Epithelial cell of esophagus (primary cell): ENCODE measurements around the gene DBI.

Experiments
- DNase-seq: peaks from one replicate; pipeline ENCODE4 v3.0.0; 2010; ENCODE audit warnings: low read depth
- H3K4me3 ChIP-seq: 2 replicates; pipeline ENCODE4 v1.5.1; 2011; ENCODE audit warnings: mild to moderate bottlenecking, low read length, control low read depth
- CTCF ChIP-seq: IDR thresholded peaks from 2 replicates; pipeline ENCODE4 v1.5.1; 2011; ENCODE audit warnings: low read depth, mild to moderate bottlenecking, low read length, control low read depth, inconsistent platforms; ENCODE audit not compliant: insufficient read depth; ENCODE audit errors: missing control alignments

DBI gene

GRCh38 chr2:119383410-119384140 is 16.8 kb downstream of the DBI start:
- no peak overlapping the region for H3K4me3 ChIP-seq
- peak; percentile 24 for DNase-seq
- TF ChIP-seq CTCF = no peak

- TF ChIP-seq CTCF = no peak
- no peak overlapping the region for H3K4me3 ChIP-seq
- DNase-seq = no peak
Measured at GRCh38 chr2:119384971-119385370, 18.2 kb downstream of the DBI start.

GRCh38 chr2:119385466-119385865 is 18.7 kb downstream of the DBI start:
- H3K4me3 ChIP-seq = no peak overlapping the region
- DNase-seq = no peak
- no peak for TF ChIP-seq CTCF

- H3K4me3 ChIP-seq = no peak overlapping the region
- TF ChIP-seq CTCF = peak; percentile 52
- DNase-seq = peak; percentile 84
Measured at GRCh38 chr2:119387381-119388129, 20.8 kb downstream of the DBI start.

GRCh38 chr2:119389615-119390306 is 23.0 kb downstream of the DBI start:
- no peak for TF ChIP-seq CTCF
- no peak overlapping the region for H3K4me3 ChIP-seq
- DNase-seq = peak; percentile 86

GRCh38 chr2:119393971-119394748 is 27.4 kb downstream of the DBI start:
- no peak for TF ChIP-seq CTCF
- H3K4me3 ChIP-seq = no peak overlapping the region
- no peak for DNase-seq
